C4-2B (cell line): ENCODE measurements around the gene KLHL20.
"Not testable (repeated sequence)": the region's sequence is repeated elsewhere in the genome, so short reads cannot be mapped to it uniquely, and the experiment has no call there.

Experiments
- H3K27ac ChIP-seq: fragments of 450-650 bp; 2 replicates; pipeline ENCODE4 v1.5.1; 2017
- CTCF ChIP-seq: fragments of 450-650 bp; conservative IDR thresholded peaks from 2 replicates; pipeline ENCODE4 v1.5.1; 2017; ENCODE audit warnings: mild to moderate bottlenecking
- ZFX ChIP-seq: fragments of 450-650 bp; IDR thresholded peaks from 2 replicates; pipeline ENCODE4 v1.6.1; 2017

KLHL20 gene

GRCh38 chr1:173758980-173759379 lies 44.2 kb downstream of the KLHL20 start:
- TF ChIP-seq CTCF (no peak), ZFX (no peak)
- no peak overlapping the region for H3K27ac ChIP-seq

- H3K27ac ChIP-seq: not testable (repeated sequence)
Measured at GRCh38 chr1:173764331-173764730, 49.5 kb downstream of the KLHL20 start.

- TF ChIP-seq ZFX: no peak
- TF ChIP-seq CTCF: no peak
- no peak overlapping the region for H3K27ac ChIP-seq
Measured at GRCh38 chr1:173768206-173768605, 53.4 kb downstream of the KLHL20 start.

GRCh38 chr1:173768827-173769226 lies 54.0 kb downstream of the KLHL20 start:
- H3K27ac ChIP-seq: no peak overlapping the region
- no peak for TF ChIP-seq ZFX
- no peak for TF ChIP-seq CTCF

DNA sequence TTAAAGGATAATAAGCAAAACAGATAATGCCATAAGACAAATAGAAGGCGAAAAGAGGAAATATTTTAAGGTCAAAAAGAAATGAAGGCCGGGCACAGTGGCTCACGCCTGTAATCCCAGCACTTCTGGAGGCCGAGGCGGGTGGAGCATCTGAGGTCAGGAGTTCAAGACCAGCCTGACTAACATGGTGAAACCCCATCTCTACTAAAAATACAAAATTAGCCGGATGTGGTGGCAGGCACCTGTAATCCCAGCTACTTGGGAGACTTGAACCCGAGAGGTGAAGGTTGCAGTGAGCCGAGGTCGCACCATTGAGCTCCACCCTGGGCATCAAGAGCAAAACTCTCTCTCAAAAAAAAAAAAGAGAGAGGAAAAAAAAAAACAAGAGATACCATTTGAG lies 55.5 kb downstream of the KLHL20 start:
- not testable (repeated sequence) for H3K27ac ChIP-seq

- no peak for TF ChIP-seq ZFX
- H3K27ac ChIP-seq: no peak overlapping the region
Measured at GRCh38 chr1:173771560-173771959, 56.8 kb downstream of the KLHL20 start.

DNA sequence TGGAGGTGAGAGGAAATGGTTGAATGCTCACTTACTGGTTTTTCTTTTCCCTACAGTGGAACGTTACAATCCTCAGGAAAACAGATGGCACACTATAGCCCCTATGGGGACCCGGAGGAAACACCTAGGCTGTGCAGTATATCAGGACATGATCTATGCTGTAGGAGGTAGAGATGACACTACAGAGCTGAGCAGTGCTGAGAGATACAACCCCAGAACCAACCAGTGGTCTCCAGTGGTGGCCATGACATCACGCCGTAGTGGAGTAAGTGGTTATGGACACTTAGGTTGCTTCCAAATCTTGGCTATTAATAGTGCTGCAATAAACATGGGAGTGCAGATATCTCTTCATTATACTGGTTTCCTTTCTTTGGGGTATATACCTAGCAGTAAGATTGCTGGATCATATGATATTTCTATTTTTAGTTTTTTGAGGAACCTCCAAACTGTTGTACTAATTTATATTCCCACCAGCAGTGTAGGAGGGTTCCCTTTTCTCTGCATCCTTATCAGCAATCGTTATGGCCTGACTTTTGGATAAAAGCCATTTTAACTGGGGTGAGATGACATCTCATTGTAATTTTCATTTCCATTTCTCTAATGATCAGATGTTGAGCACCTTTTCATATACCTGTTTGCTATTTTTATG lies 60.9 kb downstream of the KLHL20 start:
- no peak overlapping the region for H3K27ac ChIP-seq
- no peak for TF ChIP-seq CTCF
- no peak for TF ChIP-seq ZFX

DNA sequence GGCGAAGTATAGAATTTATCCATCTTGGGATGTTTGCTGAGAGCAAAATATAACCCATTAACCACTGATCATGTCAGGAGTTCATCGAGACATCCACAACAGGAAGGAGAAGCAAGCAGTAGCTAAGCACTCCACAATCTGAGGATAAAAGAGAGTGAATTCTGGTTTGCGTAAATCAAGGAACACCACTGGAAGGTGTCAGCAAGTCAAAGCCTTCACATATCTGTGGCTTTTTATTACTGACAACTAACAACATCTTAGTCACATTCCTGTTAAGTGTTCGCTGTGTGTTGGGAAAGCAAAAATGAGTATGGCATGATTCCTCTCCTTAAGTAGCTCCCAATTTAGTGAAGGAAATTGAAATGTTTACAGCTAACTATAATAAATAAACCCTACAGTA lies 65.2 kb downstream of the KLHL20 start:
- TF ChIP-seq CTCF (no peak), ZFX (no peak)
- no peak overlapping the region for H3K27ac ChIP-seq

DNA sequence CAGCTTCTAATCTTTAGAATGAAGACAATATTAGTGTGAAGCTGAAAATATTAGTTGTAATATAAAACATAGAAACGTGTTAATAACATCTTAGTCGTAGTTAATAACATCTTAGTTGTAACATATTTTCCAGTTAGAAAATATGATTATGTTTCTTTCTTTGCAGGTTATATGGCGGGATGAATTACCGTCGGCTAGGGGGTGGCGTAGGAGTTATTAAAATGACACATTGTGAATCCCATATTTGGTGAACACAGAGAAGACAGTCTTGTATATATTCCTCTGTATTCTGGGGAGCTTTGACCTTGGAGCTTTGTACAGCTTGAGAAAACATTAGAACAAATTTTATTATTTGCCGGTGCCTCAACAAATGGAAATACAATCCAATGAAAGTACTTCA lies 70.2 kb downstream of the KLHL20 start:
- no peak overlapping the region for H3K27ac ChIP-seq
- TF ChIP-seq CTCF (no peak), ZFX (no peak)
